HepG2 (cell line): ENCODE results near the gene PRDM12. TPM values are rescaled to one million over a fixed set of nuclear protein-coding genes. Genes with fewer than 3 reads are reported as not detected.

Source experiments
- ATAC-seq: fragments of 200-7000 bp; cut with Tn5 transposase; 3 replicates; pipeline ENCODE4 v1.9.1; 2020; ENCODE audit warnings: mild to moderate bottlenecking, moderate library complexity
- BruUV-seq: library from RNA; stranded (reverse); fragments of 400-500 nt; replicated peaks from 2 replicates; lab custom pipeline; 2021; lab: Mats Ljungman, UMichigan
- CTCF ChIA-PET: fragments of 300-600 bp; formaldehyde crosslinking; extraction: SDS; loops from one replicate; lab custom pipeline; 2021; ENCODE audit warnings: low total read pairs, inconsistent platforms, low intra/inter-chr PET ratio; lab: Yijun Ruan, JAX
- POLR2A ChIA-PET: fragments of 350-600 bp; sonication (Branson Sonifier 250); formaldehyde crosslinking; loops from one replicate; lab custom pipeline; 2020; ENCODE audit warnings: antibody characterized with exemption, inconsistent platforms; lab: Yijun Ruan, JAX
- DNase-seq: peaks from one replicate; pipeline ENCODE4 v3.0.0-alpha.2; 2015; ENCODE audit warnings: low spot score
- FAIRE-seq: peaks from 3 replicates; lab custom pipeline; 2011; peaks lifted over from hg19 to GRCh38; lab: Jason Lieb, UNC
- H2AFZ ChIP-seq: one replicate; pipeline ENCODE4 v1.6.1; 2011; ENCODE audit warnings: low read length, inconsistent platforms
- H3K27ac ChIP-seq: fragments of 300-600 bp; 3 replicates; pipeline ENCODE4 v1.8.0; 2011; ENCODE audit warnings: mixed run types, mild to moderate bottlenecking, mixed read lengths, low read length, inconsistent platforms; ENCODE audit not compliant: insufficient read depth; ENCODE audit errors: extremely low read length
- H3K27me3 ChIP-seq, 2 experiments: fragments of 200-600 bp in 1 of 2; 2 replicates in 1 of 2; 3 replicates in 1 of 2; pipeline versions ENCODE4 v1.6.0 to v1.8.0; 2011; ENCODE audit warnings: low read length in 2 of 2, mild to moderate bottlenecking in 2 of 2, moderate library complexity in 2 of 2, inconsistent platforms in 1 of 2; ENCODE audit not compliant: insufficient read depth in 2 of 2, control insufficient read depth in 1 of 2
- H3K36me3 ChIP-seq, 2 experiments: fragments of 200-600 bp in 1 of 2; replicated peaks in 1 of 2; 2 replicates in 1 of 2; 3 replicates in 1 of 2; pipeline versions ENCODE4 v1.5.1 to v1.8.0; 2011; ENCODE audit warnings: low read length in 2 of 2, inconsistent platforms in 1 of 2; ENCODE audit not compliant: insufficient read depth in 2 of 2, control insufficient read depth in 1 of 2
- H3K4me1 ChIP-seq: 2 replicates; pipeline ENCODE4 v1.5.1; 2012; ENCODE audit warnings: low read length, inconsistent platforms; ENCODE audit not compliant: insufficient read depth
- H3K4me2 ChIP-seq: 2 replicates; pipeline ENCODE4 v1.6.0; 2011; ENCODE audit warnings: low read depth, low read length, inconsistent platforms
- H3K4me3 ChIP-seq, 3 experiments: fragments of 200-600 bp in 1 of 3; sonication (generic), shearing (Covaris generic) in 1 of 3; replicated peaks in 1 of 3; 2 replicates each; pipeline ENCODE4 v1.5.1; 2011 to 2016; ENCODE audit warnings: low read length in 3 of 3, inconsistent platforms in 2 of 3, low read depth in 2 of 3, mild to moderate bottlenecking in 2 of 3, control low read depth in 1 of 3, mixed read lengths in 1 of 3; ENCODE audit not compliant: insufficient read depth in 1 of 3
- H3K79me2 ChIP-seq: one replicate; pipeline ENCODE4 v1.6.1; 2011; ENCODE audit warnings: low read length, inconsistent platforms; ENCODE audit not compliant: insufficient read depth
- H3K9ac ChIP-seq: 2 replicates; pipeline ENCODE4 v1.6.0; 2011; ENCODE audit warnings: mild to moderate bottlenecking, low read depth, low read length, inconsistent platforms; ENCODE audit not compliant: insufficient read depth
- H3K9me3 ChIP-seq: 2 replicates; pipeline ENCODE4 v1.5.1; 2012; ENCODE audit warnings: mild to moderate bottlenecking, low read length
- H4K20me1 ChIP-seq: 2 replicates; pipeline ENCODE4 v1.6.0; 2011; ENCODE audit warnings: inconsistent platforms, mild to moderate bottlenecking, low read length, moderate library complexity; ENCODE audit not compliant: insufficient read depth
- ATF2 ChIP-seq: sonication (generic); formaldehyde crosslinking; IDR thresholded peaks from 2 replicates; pipeline ENCODE4 v1.4.0; 2020; ENCODE audit warnings: missing genetic modification reagents
- CREB1 ChIP-seq, 2 experiments: fragments of 450-650 bp in 1 of 2; IDR thresholded peaks; 2 replicates each; pipeline ENCODE4 v1.6.1; 2016 to 2017; ENCODE audit warnings: control low read depth in 1 of 2, mild to moderate bottlenecking in 1 of 2, missing compliant biosample characterization in 1 of 2, missing genetic modification characterization in 1 of 2
- ETV6 ChIP-seq: sonication (generic); formaldehyde crosslinking; conservative IDR thresholded peaks from 2 replicates; pipeline ENCODE4 v1.4.0; 2020; ENCODE audit warnings: missing genetic modification reagents
- HIVEP1 ChIP-seq: sonication (generic); formaldehyde crosslinking; IDR thresholded peaks from 2 replicates; pipeline ENCODE4 v1.4.0; 2020; ENCODE audit warnings: mild to moderate bottlenecking, missing genetic modification reagents
- HNRNPLL ChIP-seq: fragments of 200-400 bp; formaldehyde crosslinking; IDR thresholded peaks from 2 replicates; pipeline ENCODE4 v1.6.1; 2017; ENCODE audit warnings: mild to moderate bottlenecking, low read depth, low read length; ENCODE audit not compliant: poor library complexity, severe bottlenecking
- LRRFIP1 ChIP-seq: sonication (generic); formaldehyde crosslinking; conservative IDR thresholded peaks from 2 replicates; pipeline ENCODE4 v1.4.0; 2020; ENCODE audit warnings: missing genetic modification reagents
- MAX ChIP-seq: IDR thresholded peaks from 2 replicates; pipeline ENCODE4 v1.6.1; 2012; ENCODE audit warnings: inconsistent platforms
- SUZ12 ChIP-seq: fragments of 150-350 bp; IDR thresholded peaks from 2 replicates; pipeline ENCODE4 v1.6.1; 2014; ENCODE audit warnings: low read depth, low read length
- ZFP36L2 ChIP-seq: sonication (generic); formaldehyde crosslinking; IDR thresholded peaks from 2 replicates; pipeline ENCODE4 v1.4.0; 2020; ENCODE audit warnings: missing genetic modification reagents
- ZMAT3 ChIP-seq: sonication (generic); formaldehyde crosslinking; conservative IDR thresholded peaks from 2 replicates; pipeline ENCODE4 v1.7.0; 2021; ENCODE audit warnings: missing genetic modification reagents
- ZNF10 ChIP-seq: sonication (generic); formaldehyde crosslinking; IDR thresholded peaks from 2 replicates; pipeline ENCODE4 v1.4.0; 2020; ENCODE audit warnings: mild to moderate bottlenecking, low read depth, missing genetic modification reagents, borderline replicate concordance
- ZNF317 ChIP-seq: sonication (generic); formaldehyde crosslinking; IDR thresholded peaks from 2 replicates; pipeline ENCODE4 v1.5.0; 2020; ENCODE audit warnings: mild to moderate bottlenecking, missing genetic modification reagents
- ZNF431 ChIP-seq: sonication (generic); formaldehyde crosslinking; IDR thresholded peaks from 2 replicates; pipeline ENCODE4 v1.9.0; 2022; ENCODE audit warnings: missing genetic modification reagents, low read depth, mild to moderate bottlenecking, borderline replicate concordance
- ZNF749 ChIP-seq: sonication (generic); formaldehyde crosslinking; IDR thresholded peaks from 2 replicates; pipeline ENCODE4 v1.8.0; 2022; ENCODE audit warnings: mild to moderate bottlenecking, missing genetic modification reagents, moderate library complexity, borderline replicate concordance
- ZSCAN12 ChIP-seq: sonication (generic); formaldehyde crosslinking; IDR thresholded peaks from 2 replicates; pipeline ENCODE4 v1.9.0; 2021; ENCODE audit warnings: mild to moderate bottlenecking, missing genetic modification reagents
- WGBS: methylation state at CpG from one replicate; pipeline ENCODE4 v1.1.6; 2017; ENCODE audit warnings: low lambda C conversion rate; 5-methylcytosine and 5-hydroxymethylcytosine counted together
- in situ Hi-C: cut with HindIII; loops from 2 replicates; pipeline ENCODE4 v1.10.0; 2017; ENCODE audit warnings: low pct_unique_long_range_greater_than_20kb; ENCODE audit not compliant: extremely low pct_ligation_motif_present
- intact Hi-C: fragments of 100-400 bp; cut with micrococcal nuclease; formaldehyde crosslinking; loops from one replicate; pipeline ENCODE4 v1.10.0; 2022; ENCODE audit not compliant: unreplicated experiment
- polyA plus RNA-seq, 8 experiments: library from polyadenylated mRNA; depleted of rRNA in 3 of 8; stranded (reverse) in 7 of 8; unstranded in 1 of 8; fragments of >200 nt; fragmentation: Illumina TruSeq in 4 of 8; extraction: Trizol in 4 of 8; gene quantifications; 2 replicates each; pipeline versions ENCODE4 v1.2.1 to v1.2.3, GENCODE V29; 2011 to 2016; ENCODE audit warnings: low read depth in 4 of 8, missing spikeins in 1 of 8, mixed read lengths in 1 of 8; ENCODE audit not compliant: insufficient read depth in 1 of 8
- total RNA-seq, 5 experiments: library from RNA; depleted of rRNA; stranded (reverse); fragments of >200 nt; fragmentation: Illumina TruSeq; extraction: Trizol; gene quantifications; 2 replicates each; pipeline ENCODE4 v1.2.3, GENCODE V29; 2016; ENCODE audit warnings: low read depth in 1 of 5
- TF ChIP-seq, protein P1 (sequence below): sonication (generic); formaldehyde crosslinking; IDR thresholded peaks from 2 replicates; pipeline ENCODE4; 2020; ENCODE audit warnings: missing genetic modification reagents, mild to moderate bottlenecking, borderline replicate concordance

PRDM12 gene
- total and polyA plus RNA-seq, 2 of the 13 experiments (the other 11 are each of a cell fraction or from before 2014, with no cell fraction given), result 0.04 to 0.07 TPM

DNA sequence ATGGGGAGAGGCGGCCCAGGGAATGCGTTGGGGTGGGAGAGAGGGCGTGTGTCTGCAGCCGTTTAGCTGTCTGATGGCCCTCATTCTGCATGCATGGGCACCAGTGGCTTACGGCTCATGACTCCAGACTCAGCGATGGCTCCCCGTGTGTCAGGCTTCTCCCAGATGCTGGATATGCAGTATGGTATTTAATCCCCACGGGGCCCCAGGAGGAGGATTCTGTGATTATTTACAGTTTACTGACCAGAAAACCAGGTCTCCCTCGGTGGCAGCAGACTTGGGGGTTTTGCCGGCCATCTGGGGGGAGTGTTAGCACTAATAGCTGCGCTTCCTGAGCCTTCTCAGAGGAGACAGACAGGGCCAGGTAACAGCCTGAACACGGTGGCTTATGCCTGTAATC is 4.3 kb downstream of the PRDM12 start (continued):
- TF ChIP-seq ATF2 (CRISPR knock-in tag) (no peak), HIVEP1 (no peak), ETV6 (CRISPR knock-in tag) (no peak), ZNF317 (CRISPR knock-in tag) (no peak), ZSCAN12 (CRISPR knock-in tag) (no peak), ZMAT3 (CRISPR knock-in tag) (no peak)
- TF ChIP-seq, protein P1, sequence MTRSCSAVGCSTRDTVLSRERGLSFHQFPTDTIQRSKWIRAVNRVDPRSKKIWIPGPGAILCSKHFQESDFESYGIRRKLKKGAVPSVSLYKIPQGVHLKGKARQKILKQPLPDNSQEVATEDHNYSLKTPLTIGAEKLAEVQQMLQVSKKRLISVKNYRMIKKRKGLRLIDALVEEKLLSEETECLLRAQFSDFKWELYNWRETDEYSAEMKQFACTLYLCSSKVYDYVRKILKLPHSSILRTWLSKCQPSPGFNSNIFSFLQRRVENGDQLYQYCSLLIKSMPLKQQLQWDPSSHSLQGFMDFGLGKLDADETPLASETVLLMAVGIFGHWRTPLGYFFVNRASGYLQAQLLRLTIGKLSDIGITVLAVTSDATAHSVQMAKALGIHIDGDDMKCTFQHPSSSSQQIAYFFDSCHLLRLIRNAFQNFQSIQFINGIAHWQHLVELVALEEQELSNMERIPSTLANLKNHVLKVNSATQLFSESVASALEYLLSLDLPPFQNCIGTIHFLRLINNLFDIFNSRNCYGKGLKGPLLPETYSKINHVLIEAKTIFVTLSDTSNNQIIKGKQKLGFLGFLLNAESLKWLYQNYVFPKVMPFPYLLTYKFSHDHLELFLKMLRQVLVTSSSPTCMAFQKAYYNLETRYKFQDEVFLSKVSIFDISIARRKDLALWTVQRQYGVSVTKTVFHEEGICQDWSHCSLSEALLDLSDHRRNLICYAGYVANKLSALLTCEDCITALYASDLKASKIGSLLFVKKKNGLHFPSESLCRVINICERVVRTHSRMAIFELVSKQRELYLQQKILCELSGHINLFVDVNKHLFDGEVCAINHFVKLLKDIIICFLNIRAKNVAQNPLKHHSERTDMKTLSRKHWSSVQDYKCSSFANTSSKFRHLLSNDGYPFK (CRISPR knock-in tag), result no peak

- H3K9ac ChIP-seq, result no peak overlapping the region
- ChIA-PET CTCF (no interaction called here), POLR2A (no interaction called here)
- no peaks in the 10 kb centered on the region for H3K9me3 ChIP-seq
- H3K4me1 ChIP-seq, result no peaks in the 10 kb centered on the region
- intact Hi-C loops, result no loop called here
- H4K20me1 ChIP-seq, result no peaks in the 10 kb centered on the region
- DNase-seq, result no peak
- H2AFZ ChIP-seq, result no peak overlapping the region
- in situ Hi-C loops, result no loop called here
- H3K27ac ChIP-seq, result no peak overlapping the region
- H3K79me2 ChIP-seq, result no peaks in the 10 kb centered on the region
- ATAC-seq, result no peak
- no peak overlapping the region for H3K4me3 ChIP-seq
- no peaks in the 10 kb centered on the region for H3K36me3 ChIP-seq
- WGBS, result 28% methylated on average over 2 of the region's 4 CpGs
- no TSS peak for BruUV-seq
- peaks cover 13 to 53% of the 10 kb centered on the region in 2 experiments for H3K27me3 ChIP-seq
- FAIRE-seq, result no peak
- no peak overlapping the region for H3K4me2 ChIP-seq
- TF ChIP-seq ZNF749 (no peak), LRRFIP1 (no peak), ZFP36L2 (no peak), ZNF10 (no peak), ZNF431 (CRISPR knock-in tag) (no peak), MAX (no peak), CREB1 (IDR thresholded peaks at IDR 0.05) (no peak), CREB1 (CRISPR knock-in tag; IDR thresholded peaks at IDR 0.05) (no peak), HNRNPLL (no peak), SUZ12 (no peak)
These were observed 5.6 kb downstream of the PRDM12 start for GRCh38 chr9:130669965-130670364.
